H1 (cell line): Measurements from ENCODE around the gene FITM2.

Source experiments
- CEBPB ChIP-seq: IDR thresholded peaks from 2 replicates; pipeline ENCODE4 v1.6.1; 2012; ENCODE audit warnings: low read depth, low read length
- CTCF ChIP-seq, 3 experiments: IDR thresholded peaks; 1 replicate in 2 of 3; 2 replicates in 1 of 3; pipeline versions ENCODE4 v1.5.1 to v1.6.1; 2011; ENCODE audit warnings: low read length in 3 of 3, mild to moderate bottlenecking in 3 of 3, inconsistent platforms in 2 of 3, low read depth in 1 of 3, moderate library complexity in 1 of 3; ENCODE audit not compliant: insufficient read depth in 1 of 3; ENCODE audit errors: control extremely low read depth in 1 of 3
- HDAC2 ChIP-seq, 2 experiments: fragments of 300-600 bp in 1 of 2; sonication (generic) in 1 of 2; IDR thresholded peaks; 2 replicates each; pipeline ENCODE4 v1.6.1; 2011 to 2012; ENCODE audit warnings: low read depth in 2 of 2, low read length in 2 of 2, mild to moderate bottlenecking in 2 of 2, moderate library complexity in 2 of 2, borderline replicate concordance in 1 of 2, inconsistent platforms in 1 of 2
- POLR2A ChIP-seq, 2 experiments: IDR thresholded peaks; 1 replicate in 1 of 2; 2 replicates in 1 of 2; pipeline ENCODE4 v1.6.1; 2011; ENCODE audit warnings: low read depth in 2 of 2, low read length in 2 of 2, mild to moderate bottlenecking in 2 of 2; ENCODE audit errors: control extremely low read depth in 1 of 2

DNA sequence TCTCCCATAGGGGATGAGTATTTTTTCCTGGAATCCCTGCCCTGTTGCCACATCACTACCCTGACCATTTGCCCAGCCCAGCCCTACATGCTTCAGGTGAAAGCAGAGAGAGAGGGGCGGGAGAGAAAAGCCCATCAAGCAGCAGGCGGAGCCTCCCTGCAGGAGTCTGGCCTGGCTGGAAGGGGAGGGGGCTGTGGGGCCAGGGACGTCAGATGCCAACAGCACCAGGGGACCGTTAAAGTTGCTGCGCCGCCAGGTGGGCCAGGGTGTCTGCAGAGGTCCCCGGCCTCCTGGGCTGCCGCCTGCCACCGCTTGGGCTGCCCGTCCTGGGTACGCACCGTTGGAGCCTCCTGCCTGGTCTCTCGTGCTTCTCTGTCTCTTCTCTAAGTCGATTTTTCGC, 25.1 kb upstream of the FITM2 start:
- TF ChIP-seq CTCF (IDR thresholded peaks at IDR 0.05; ENCODE audit: control extremely low read depth in 1 of 3, insufficient read depth in 1 of 3, low read depth in 1 of 3, low read length in 3 of 3), result no peak
- no peak for TF ChIP-seq CEBPB
- TF ChIP-seq POLR2A (IDR thresholded peaks at IDR 0.05; ENCODE audit: control extremely low read depth in 1 of 2, low read depth in 2 of 2, low read length in 2 of 2), result no peak
- TF ChIP-seq HDAC2 (IDR thresholded peaks at IDR 0.05; ENCODE audit: borderline replicate concordance in 1 of 2, low read depth in 2 of 2, low read length in 2 of 2), result no peak
